Muscle of leg (tissue), 11 donors: ENCODE measurements around the gene ADAMTS5. TPM values are rescaled to one million over a fixed set of nuclear protein-coding genes. Genes with fewer than 3 reads are reported as not detected.

Experiments used
- DNase-seq: peaks from one replicate; pipeline ENCODE4 v3.0.0; 2013
- H3K27ac ChIP-seq: one replicate; pipeline ENCODE4 v1.5.1; 2013; ENCODE audit warnings: mild to moderate bottlenecking, low read length, control low read depth
- H3K27me3 ChIP-seq: one replicate; pipeline ENCODE4 v1.6.1; 2013; ENCODE audit warnings: low read length; ENCODE audit not compliant: control insufficient read depth, insufficient read depth
- H3K36me3 ChIP-seq: one replicate; pipeline ENCODE4 v1.6.1; 2013; ENCODE audit warnings: low read length; ENCODE audit not compliant: control insufficient read depth, insufficient read depth
- H3K4me1 ChIP-seq: one replicate; pipeline ENCODE4 v1.6.1; 2013; ENCODE audit warnings: low read length; ENCODE audit not compliant: control insufficient read depth, insufficient read depth
- H3K4me3 ChIP-seq: one replicate; pipeline ENCODE4 v1.5.1; 2013; ENCODE audit warnings: low read length, control low read depth
- H3K9me3 ChIP-seq: replicated peaks from 2 replicates; pipeline ENCODE4 v1.6.1; 2013; ENCODE audit warnings: low read depth, low read length; ENCODE audit not compliant: control insufficient read depth
- WGBS: methylation state at CpG from one replicate; pipeline ENCODE4 v1.1.5; 2013; ENCODE audit warnings: missing lambda C conversion rate; ENCODE audit not compliant: insufficient coverage; 5-methylcytosine and 5-hydroxymethylcytosine counted together
- polyA plus RNA-seq, 8 donors: library from polyadenylated mRNA; unstranded; fragments of 120-200 nt; gene quantifications; one replicate each; pipeline versions ENCODE4 v1.2.1 to v1.2.3, GENCODE V29; 2013; ENCODE audit warnings: inconsistent platforms in 1 of 8, low replicate concordance in 1 of 8; ENCODE audit not compliant: insufficient read length in 8 of 8, insufficient read depth in 1 of 8
- total RNA-seq: library from RNA; stranded (reverse); fragments of 120-200 nt; gene quantifications from one replicate; pipeline ENCODE4 v1.2.4, GENCODE V29; 2013

Gene ADAMTS5
- total and polyA plus RNA-seq, 9 donors, result 9.4 to 21.3 (median 13.4) TPM

DNA sequence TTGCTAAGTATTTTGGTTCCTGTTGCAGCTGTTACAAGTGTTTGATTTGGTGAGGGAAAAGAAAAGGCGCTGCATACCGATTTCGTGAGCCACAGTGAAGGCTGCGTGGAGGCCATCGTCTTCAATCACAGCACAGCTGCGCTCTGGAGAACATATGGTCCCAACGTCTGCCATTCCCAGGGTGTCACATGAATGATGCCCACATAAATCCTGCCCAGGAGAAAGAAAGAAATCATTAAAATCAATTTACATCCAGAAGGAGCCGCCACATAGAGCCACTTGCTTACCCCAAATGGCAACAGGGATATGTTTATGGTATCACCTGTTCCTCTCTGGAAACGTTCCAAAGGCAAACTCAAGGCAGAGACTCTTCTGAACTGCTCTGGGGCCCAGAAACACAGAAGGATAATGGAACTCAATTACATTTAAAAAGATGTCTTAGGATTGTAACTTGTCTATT lies 12.2 kb downstream of the ADAMTS5 start:
- WGBS, result 52% methylated on average over 7 of the region's 9 CpGs
- Histone ChIP-seq H3K36me3 (peaks cover 19% of the 10 kb centered on the region), H3K27me3 (no peaks in the 10 kb centered on the region), H3K9me3 (no peaks in the 10 kb centered on the region), H3K4me3 (no peak overlapping the region), H3K4me1 (peaks cover 16% of the 10 kb centered on the region), H3K27ac (peak overlapping the region; percentile 10)
- DNase-seq, result peak; percentile 76

- no peak overlapping the region for H3K4me3 ChIP-seq
- H3K36me3 ChIP-seq, result peaks cover 14% of the 10 kb centered on the region
- no peak for DNase-seq
- H3K4me1 ChIP-seq, result peaks cover 20% of the 10 kb centered on the region
- WGBS, result no CpG with 5 or more reads among the region's 9 CpGs
- H3K27ac ChIP-seq, result no peak overlapping the region
- H3K27me3 ChIP-seq, result no peaks in the 10 kb centered on the region
- no peaks in the 10 kb centered on the region for H3K9me3 ChIP-seq
These were observed 14.4 kb downstream of the ADAMTS5 start for GRCh38 chr21:26952374-26953066.

DNA sequence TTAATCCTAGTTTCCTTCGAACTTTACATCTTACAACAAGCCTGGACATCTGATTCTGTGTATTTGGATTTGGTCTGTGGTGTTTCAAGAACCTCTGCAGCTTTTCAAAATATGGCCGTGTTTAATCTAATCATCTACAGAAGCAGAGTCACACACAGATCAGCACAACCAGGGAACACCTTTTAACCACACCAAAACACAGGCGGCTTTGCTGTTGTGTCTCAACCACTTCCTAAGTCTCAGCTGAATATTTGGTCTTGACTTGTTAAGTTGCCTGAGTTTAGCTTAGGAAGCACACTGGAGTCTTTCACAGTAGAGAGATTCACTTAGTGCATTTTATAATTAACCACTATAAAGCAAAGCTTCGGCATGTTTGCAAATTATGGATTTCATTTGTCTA lies 17.1 kb downstream of the ADAMTS5 start:
- H3K36me3 ChIP-seq, result peaks cover 14% of the 10 kb centered on the region
- no peaks in the 10 kb centered on the region for H3K9me3 ChIP-seq
- no peak overlapping the region for H3K4me3 ChIP-seq
- H3K27me3 ChIP-seq, result no peaks in the 10 kb centered on the region
- no CpG with 5 or more reads among the region's 4 CpGs for WGBS
- DNase-seq, result no peak
- no peak overlapping the region for H3K27ac ChIP-seq
- H3K4me1 ChIP-seq, result peaks cover 27% of the 10 kb centered on the region

- Histone ChIP-seq H3K27me3 (no peaks in the 10 kb centered on the region), H3K27ac (no peak overlapping the region), H3K4me1 (peaks cover 26% of the 10 kb centered on the region), H3K4me3 (no peak overlapping the region), H3K36me3 (peaks cover 16% of the 10 kb centered on the region), H3K9me3 (no peaks in the 10 kb centered on the region)
- DNase-seq, result peak; percentile 49
- WGBS, result 0% methylated on average over 1 of the region's 2 CpGs
These were observed 18.7 kb downstream of the ADAMTS5 start for GRCh38 chr21:26948194-26948593.

DNA sequence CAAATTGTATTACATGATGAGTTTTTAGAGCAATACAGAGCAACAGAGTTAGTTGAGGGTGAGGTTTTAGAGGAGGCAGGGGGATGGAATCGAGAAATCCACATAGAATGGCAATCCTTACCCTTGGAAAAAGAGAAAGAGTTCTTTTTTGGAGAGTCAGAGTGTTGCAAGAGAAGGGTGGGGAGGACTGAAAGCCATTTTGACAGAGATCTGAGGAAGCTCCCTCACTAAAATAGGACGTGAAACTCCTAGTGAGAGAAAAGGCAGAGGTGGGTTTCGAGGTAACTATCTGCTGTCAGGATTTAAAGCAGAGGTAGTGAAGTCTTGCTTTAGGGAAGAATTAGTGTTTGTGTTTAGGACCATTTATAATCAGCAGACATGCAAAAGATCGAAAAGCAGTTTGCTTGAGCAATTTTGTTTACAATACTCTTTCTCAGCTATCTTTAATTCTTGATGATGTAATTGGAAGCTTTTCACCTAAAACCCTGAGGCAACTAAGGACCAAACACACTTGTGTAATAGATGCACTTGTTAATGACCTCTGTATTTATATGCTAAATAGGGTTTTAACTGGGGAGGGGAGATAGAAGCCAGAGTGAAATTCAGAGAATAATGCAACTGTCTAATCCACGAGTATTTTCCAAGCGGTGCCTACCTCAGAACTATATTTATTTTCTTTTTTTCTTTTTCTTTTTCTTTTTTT lies 20.0 kb downstream of the ADAMTS5 start:
- peaks cover 13% of the 10 kb centered on the region for H3K36me3 ChIP-seq
- H3K4me1 ChIP-seq, result peaks cover 17% of the 10 kb centered on the region
- no peak for DNase-seq
- no peak overlapping the region for H3K4me3 ChIP-seq
- WGBS, result 60% methylated on average over 1 of the region's 6 CpGs
- no peaks in the 10 kb centered on the region for H3K27me3 ChIP-seq
- no peaks in the 10 kb centered on the region for H3K9me3 ChIP-seq
- H3K27ac ChIP-seq, result peak overlapping the region; percentile 31

DNA sequence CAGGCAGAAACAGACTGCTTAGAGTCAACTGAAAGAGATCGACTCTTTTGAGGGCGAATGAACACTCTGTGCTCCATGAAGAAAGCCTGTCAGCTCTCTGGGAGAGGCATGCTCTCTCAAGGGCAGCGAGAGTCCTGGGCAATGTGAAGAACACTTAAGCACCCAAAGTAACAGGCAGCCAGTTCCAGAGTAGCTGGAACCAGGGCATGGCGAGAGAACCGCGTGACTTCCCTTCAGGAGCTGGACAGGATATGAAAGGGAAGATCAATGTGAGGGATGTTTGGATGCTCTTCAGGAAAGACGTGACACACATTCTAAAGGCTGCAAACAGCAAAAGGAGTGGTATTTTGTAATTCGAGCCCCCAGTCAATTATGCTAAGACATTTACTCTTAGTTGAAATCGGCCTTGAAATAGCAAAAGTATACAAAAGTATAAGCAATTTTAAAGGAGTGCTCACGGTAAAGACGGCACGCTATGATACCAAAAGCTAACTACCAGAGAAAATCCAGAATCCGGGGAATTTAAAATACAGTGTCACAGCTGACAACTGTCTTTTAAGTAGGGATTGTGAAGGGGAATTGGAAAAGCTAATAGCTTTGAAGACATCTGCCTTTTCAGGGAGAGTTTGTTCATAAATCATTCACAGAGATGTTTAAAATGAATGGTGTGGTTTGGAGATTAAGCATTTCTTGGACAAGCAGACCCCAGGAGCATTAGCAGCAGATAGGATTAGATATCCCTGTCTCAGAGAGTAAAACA lies 20.8 kb downstream of the ADAMTS5 start:
- Histone ChIP-seq H3K4me3 (no peak overlapping the region), H3K4me1 (peaks cover 17% of the 10 kb centered on the region), H3K36me3 (peaks cover 13% of the 10 kb centered on the region), H3K27me3 (no peaks in the 10 kb centered on the region), H3K9me3 (no peaks in the 10 kb centered on the region), H3K27ac (peak overlapping the region; percentile 57)
- WGBS, result 64% methylated on average over 5 of the region's 13 CpGs
- peak; percentile 72 for DNase-seq

- Histone ChIP-seq H3K9me3 (no peaks in the 10 kb centered on the region), H3K27ac (no peak overlapping the region), H3K36me3 (peaks cover 8% of the 10 kb centered on the region), H3K27me3 (no peaks in the 10 kb centered on the region), H3K4me1 (peaks cover 20% of the 10 kb centered on the region), H3K4me3 (no peak overlapping the region)
- WGBS, result no CpG with 5 or more reads among the region's 2 CpGs
- no peak for DNase-seq
These were observed 23.0 kb downstream of the ADAMTS5 start for GRCh38 chr21:26943921-26944320.

DNA sequence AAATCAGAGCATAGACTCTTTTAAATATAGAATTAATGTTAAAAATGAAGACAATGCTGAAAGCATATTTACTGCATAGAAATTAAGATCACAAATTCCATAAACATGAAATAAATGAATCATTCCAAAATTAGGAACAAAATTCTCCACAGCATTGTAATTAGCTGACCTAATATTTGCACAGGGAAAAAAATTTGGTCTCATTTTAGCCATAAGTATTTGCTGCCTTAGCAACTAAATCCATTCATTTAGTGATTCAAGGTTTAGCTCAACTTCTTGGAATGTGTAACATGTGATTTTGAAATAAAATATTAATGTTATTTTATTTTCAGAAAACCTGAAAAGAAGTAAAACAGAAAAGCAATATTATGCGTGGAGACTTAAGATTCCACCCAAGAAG lies 25.5 kb downstream of the ADAMTS5 start:
- WGBS, result no CpG with 5 or more reads among the region's 1 CpG
- H3K36me3 ChIP-seq, result peaks cover 7% of the 10 kb centered on the region
- H3K4me3 ChIP-seq, result no peak overlapping the region
- H3K27ac ChIP-seq, result no peak overlapping the region
- peaks cover 11% of the 10 kb centered on the region for H3K4me1 ChIP-seq
- DNase-seq, result peak; percentile 75
- H3K27me3 ChIP-seq, result no peaks in the 10 kb centered on the region
- H3K9me3 ChIP-seq, result no peaks in the 10 kb centered on the region

GRCh38 chr21:26939601-26940111 lies 27.2 kb downstream of the ADAMTS5 start:
- no peaks in the 10 kb centered on the region for H3K9me3 ChIP-seq
- H3K27me3 ChIP-seq, result no peaks in the 10 kb centered on the region
- no CpG with 5 or more reads among the region's 2 CpGs for WGBS
- no peak overlapping the region for H3K4me3 ChIP-seq
- peaks cover 4% of the 10 kb centered on the region for H3K4me1 ChIP-seq
- DNase-seq, result peak; percentile 92
- H3K27ac ChIP-seq, result peak overlapping the region; percentile 67
- peaks cover 12% of the 10 kb centered on the region for H3K36me3 ChIP-seq

- peaks cover 37% of the 10 kb centered on the region for H3K36me3 ChIP-seq
- WGBS, result no CpG with 5 or more reads among the region's 5 CpGs
These were observed 30.2 kb downstream of the ADAMTS5 start for GRCh38 chr21:26936641-26937040.

More at GRCh38 chr21:26936641-26937040, 30.2 kb downstream of the ADAMTS5 start:
- peaks cover 3% of the 10 kb centered on the region for H3K4me1 ChIP-seq
- H3K27ac ChIP-seq, result no peak overlapping the region
- DNase-seq, result no peak
- H3K9me3 ChIP-seq, result no peaks in the 10 kb centered on the region
- H3K27me3 ChIP-seq, result no peaks in the 10 kb centered on the region
- no peak overlapping the region for H3K4me3 ChIP-seq
